ENCODE data around the gene TMEM158.

TMEM158 gene

DNA sequence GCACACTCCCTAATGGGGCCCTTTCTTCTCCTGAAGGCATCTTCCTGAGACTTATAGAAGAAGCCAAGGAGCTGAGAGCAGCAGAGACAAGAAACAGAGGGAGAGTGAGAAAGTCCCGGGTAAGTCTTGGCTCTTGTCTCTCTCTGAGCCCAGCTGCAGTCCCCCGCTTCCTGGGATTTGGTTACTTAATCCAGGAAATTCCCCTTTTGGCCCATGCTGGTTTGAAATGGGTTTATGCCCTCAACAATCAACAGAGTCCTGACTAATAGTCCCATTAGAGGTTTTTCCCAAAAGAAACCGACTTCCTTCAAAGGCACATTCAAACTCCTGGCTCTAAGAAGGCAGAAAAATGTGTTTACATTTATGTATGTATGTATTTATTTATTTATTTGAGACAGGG lies 22.0 kb downstream of the TMEM158 start:
- no peaks in the 10 kb centered on the region for H3K9me3 ChIP-seq (ENCODE audit: control insufficient read depth, insufficient read depth, low read length)
- H3K4me3 ChIP-seq (ENCODE audit: low read length), result no peak overlapping the region
- H3K36me3 ChIP-seq (ENCODE audit: control insufficient read depth, insufficient read depth, low read length), result no peaks in the 10 kb centered on the region
- H3K27ac ChIP-seq (ENCODE audit: low read length), result no peak overlapping the region
- peaks cover 3% of the 10 kb centered on the region; the same call in 1 of the 2 replicates for H3K4me1 ChIP-seq (ENCODE audit: control insufficient read depth, insufficient read depth, low read length)
- no peak for DNase-seq (ENCODE audit: low read depth, low spot score)
- H3K27me3 ChIP-seq (ENCODE audit: control insufficient read depth, insufficient read depth, low read length), result no peaks in the 10 kb centered on the region
- no CpG with 5 or more reads among the region's 3 CpGs for WGBS (ENCODE audit: insufficient coverage, insufficient read length)

DNA sequence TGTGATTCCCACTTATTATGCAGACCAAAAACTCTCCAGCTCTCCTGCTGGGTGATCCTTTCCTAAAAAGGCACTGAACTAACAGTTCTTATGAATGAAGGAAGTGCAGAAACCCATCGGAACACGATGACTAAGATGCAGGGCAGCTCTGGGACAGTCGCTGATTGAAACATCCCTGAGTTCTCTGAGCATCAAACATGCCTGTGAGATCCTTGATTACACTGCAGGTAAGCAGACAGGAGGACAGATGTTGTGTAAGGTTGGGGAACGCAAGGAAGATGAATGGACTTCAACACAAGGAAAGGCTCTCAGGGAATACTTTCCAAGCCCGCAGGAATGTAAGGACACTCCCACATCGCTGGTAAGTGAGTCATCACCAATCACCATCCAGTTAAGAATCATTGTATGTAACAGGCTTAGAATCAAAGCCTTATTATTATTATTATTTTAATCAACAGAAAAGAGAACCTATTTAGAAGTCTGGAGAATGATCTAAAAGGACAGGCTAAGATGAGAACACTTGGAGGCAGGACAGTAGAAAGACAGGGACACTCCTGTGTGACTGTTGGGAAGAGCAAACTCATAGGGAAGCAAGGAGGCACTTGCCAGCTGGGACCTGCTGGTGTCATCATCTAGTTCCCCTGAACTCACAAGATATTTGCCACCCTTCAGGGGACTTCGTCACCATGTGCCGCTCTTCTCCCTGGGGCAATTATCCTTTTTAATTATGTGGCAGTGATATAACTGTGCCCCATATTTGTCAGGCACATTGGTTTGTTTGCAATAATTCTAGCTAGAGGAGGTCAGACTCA lies 26.0 kb downstream of the TMEM158 start:
- Histone ChIP-seq H3K27ac (ENCODE audit: low read length) (no peak overlapping the region), H3K4me3 (ENCODE audit: low read length) (no peak overlapping the region), H3K27me3 (ENCODE audit: control insufficient read depth, insufficient read depth, low read length) (no peaks in the 10 kb centered on the region), H3K4me1 (ENCODE audit: control insufficient read depth, insufficient read depth, low read length) (peaks cover 4% of the 10 kb centered on the region; the same call in 1 of the 2 replicates), H3K36me3 (ENCODE audit: control insufficient read depth, insufficient read depth, low read length) (no peaks in the 10 kb centered on the region), H3K9me3 (ENCODE audit: control insufficient read depth, insufficient read depth, low read length) (no peaks in the 10 kb centered on the region)
- no peak for DNase-seq (ENCODE audit: low read depth, low spot score)
- no CpG with 5 or more reads among the region's 8 CpGs for WGBS (ENCODE audit: insufficient coverage, insufficient read length)

DNA sequence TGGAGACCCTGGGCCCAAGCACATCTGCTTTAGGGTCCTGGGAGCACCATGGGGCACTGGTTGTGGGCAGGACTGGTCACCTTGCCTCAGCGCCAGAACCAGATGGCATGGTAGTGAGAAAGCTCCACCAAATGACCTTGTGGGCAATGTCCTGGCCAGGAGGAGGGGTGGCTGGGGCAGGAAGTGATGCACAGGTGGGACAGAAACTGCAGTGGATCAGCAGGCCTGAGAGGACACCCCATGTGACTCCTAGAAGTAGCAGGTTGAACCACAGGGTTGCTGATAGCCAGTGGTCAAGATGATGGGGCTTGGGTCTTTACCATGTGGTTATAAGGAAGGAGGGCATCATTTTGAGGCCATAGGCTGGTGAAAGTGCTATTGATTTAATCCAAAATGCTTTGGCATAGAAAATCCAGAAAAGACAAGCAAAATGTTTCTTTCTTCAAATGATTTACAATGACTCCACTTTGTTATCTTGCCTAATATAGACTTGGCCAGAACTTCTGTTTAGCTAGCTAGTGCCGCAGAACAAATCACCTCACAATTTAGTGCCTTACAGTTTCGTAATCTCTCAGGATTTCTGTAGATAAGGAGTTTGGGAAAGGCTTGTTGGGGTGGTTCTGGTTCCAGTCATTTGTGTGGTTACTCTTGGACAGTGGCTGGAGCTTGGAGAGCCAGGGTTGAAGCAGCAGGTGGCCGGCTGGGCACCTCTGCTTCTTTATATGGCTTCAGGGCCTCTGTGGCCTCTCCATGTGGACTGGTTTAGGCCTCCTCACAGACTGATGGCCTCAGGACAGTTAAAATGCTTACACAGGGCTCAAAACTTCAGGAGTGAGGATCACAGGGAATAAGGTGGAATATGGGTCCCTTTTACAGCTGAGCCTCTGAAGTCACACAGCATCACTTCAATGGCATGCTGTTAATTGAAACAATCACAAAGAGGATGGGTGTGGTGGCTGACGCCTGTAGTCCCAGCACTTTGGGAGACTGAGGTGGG lies 27.5 kb downstream of the TMEM158 start:
- H3K27me3 ChIP-seq (ENCODE audit: control insufficient read depth, insufficient read depth, low read length), result no peaks in the 10 kb centered on the region
- H3K27ac ChIP-seq (ENCODE audit: low read length), result no peak overlapping the region
- WGBS (ENCODE audit: insufficient coverage, insufficient read length), result no CpG with 5 or more reads among the region's 5 CpGs
- H3K36me3 ChIP-seq (ENCODE audit: control insufficient read depth, insufficient read depth, low read length), result no peaks in the 10 kb centered on the region
- peaks cover 4% of the 10 kb centered on the region; the same call in 1 of the 2 replicates for H3K4me1 ChIP-seq (ENCODE audit: control insufficient read depth, insufficient read depth, low read length)
- no peaks in the 10 kb centered on the region for H3K9me3 ChIP-seq (ENCODE audit: control insufficient read depth, insufficient read depth, low read length)
- no peak for DNase-seq (ENCODE audit: low read depth, low spot score)
- no peak overlapping the region for H3K4me3 ChIP-seq (ENCODE audit: low read length)

- H3K9me3 ChIP-seq (ENCODE audit: control insufficient read depth, insufficient read depth, low read length), result no peaks in the 10 kb centered on the region
- H3K36me3 ChIP-seq (ENCODE audit: control insufficient read depth, insufficient read depth, low read length), result no peaks in the 10 kb centered on the region
- WGBS (ENCODE audit: insufficient coverage, insufficient read length), result no CpG with 5 or more reads among the region's 5 CpGs
- DNase-seq (ENCODE audit: low read depth, low spot score), result no peak
- no peak overlapping the region for H3K27ac ChIP-seq (ENCODE audit: low read length)
- H3K4me1 ChIP-seq (ENCODE audit: control insufficient read depth, insufficient read depth, low read length), result peaks cover 3% of the 10 kb centered on the region; the same call in 1 of the 2 replicates
- no peaks in the 10 kb centered on the region for H3K27me3 ChIP-seq (ENCODE audit: control insufficient read depth, insufficient read depth, low read length)
- H3K4me3 ChIP-seq (ENCODE audit: low read length), result no peak overlapping the region
These were observed 31.3 kb downstream of the TMEM158 start for GRCh38 chr3:45194791-45195190.

- H3K36me3 ChIP-seq (ENCODE audit: control insufficient read depth, insufficient read depth, low read length), result no peaks in the 10 kb centered on the region
- no peak overlapping the region for H3K4me3 ChIP-seq (ENCODE audit: low read length)
- WGBS (ENCODE audit: insufficient coverage, insufficient read length), result no CpG with 5 or more reads among the region's 3 CpGs
- no peaks in the 10 kb centered on the region for H3K4me1 ChIP-seq (ENCODE audit: control insufficient read depth, insufficient read depth, low read length)
- no peaks in the 10 kb centered on the region for H3K27me3 ChIP-seq (ENCODE audit: control insufficient read depth, insufficient read depth, low read length)
- H3K9me3 ChIP-seq (ENCODE audit: control insufficient read depth, insufficient read depth, low read length), result no peaks in the 10 kb centered on the region
- no peak overlapping the region for H3K27ac ChIP-seq (ENCODE audit: low read length)
- DNase-seq (ENCODE audit: low read depth, low spot score), result no peak
These were observed 34.1 kb downstream of the TMEM158 start for GRCh38 chr3:45191924-45192417.

GRCh38 chr3:45191424-45191823 lies 34.7 kb downstream of the TMEM158 start:
- H3K9me3 ChIP-seq (ENCODE audit: control insufficient read depth, insufficient read depth, low read length), result no peaks in the 10 kb centered on the region
- H3K36me3 ChIP-seq (ENCODE audit: control insufficient read depth, insufficient read depth, low read length), result no peaks in the 10 kb centered on the region
- WGBS (ENCODE audit: insufficient coverage, insufficient read length), result no CpG with 5 or more reads among the region's 4 CpGs
- H3K27me3 ChIP-seq (ENCODE audit: control insufficient read depth, insufficient read depth, low read length), result no peaks in the 10 kb centered on the region
- H3K4me1 ChIP-seq (ENCODE audit: control insufficient read depth, insufficient read depth, low read length), result no peaks in the 10 kb centered on the region
- DNase-seq (ENCODE audit: low read depth, low spot score), result no peak
- H3K4me3 ChIP-seq (ENCODE audit: low read length), result no peak overlapping the region
- no peak overlapping the region for H3K27ac ChIP-seq (ENCODE audit: low read length)

DNA sequence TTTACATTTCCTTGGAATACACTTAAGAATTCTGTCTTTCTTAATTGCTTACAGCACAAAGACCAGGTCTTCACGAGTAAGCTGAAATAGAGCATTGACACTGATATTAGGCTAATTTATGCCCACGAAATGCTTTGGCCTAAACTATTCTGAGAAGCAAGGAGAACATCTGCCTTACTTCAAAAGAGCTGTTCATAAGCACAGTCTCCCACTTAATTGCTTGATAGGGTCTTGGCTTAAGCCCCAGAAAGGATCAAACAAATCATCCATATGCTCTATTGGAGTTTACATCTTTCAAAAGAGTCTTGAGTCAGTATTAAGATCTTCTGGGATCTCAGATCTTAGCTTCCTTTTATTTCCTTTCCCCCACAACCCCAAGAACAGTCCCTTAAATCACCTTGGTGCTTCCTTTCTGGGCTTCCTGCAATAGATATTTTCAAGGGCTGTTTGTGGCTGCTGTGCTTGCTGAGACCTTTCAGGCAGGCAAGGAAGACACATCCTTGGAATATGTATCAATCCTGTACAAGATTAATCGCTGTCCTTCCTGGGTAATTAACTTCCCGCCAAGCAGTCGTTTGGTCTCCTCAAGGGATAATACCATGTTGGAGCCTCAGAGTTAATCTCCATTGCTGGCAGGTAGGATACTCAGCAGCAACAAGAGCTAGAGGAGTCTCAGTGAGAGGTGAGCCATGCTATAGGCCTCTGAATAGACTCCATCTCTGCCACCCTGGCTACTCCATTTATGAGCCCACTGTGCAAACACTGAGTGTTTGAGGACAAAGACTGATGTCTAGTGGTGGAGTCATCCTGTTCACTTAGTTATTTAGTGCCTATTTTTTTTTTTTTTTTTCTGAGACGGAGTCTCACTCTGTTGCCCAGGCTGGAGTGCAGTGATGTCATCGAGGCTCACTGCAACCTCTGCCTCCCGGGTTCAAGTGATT lies 37.1 kb downstream of the TMEM158 start:
- H3K27ac ChIP-seq (ENCODE audit: low read length), result no peak overlapping the region
- H3K9me3 ChIP-seq (ENCODE audit: control insufficient read depth, insufficient read depth, low read length), result no peaks in the 10 kb centered on the region
- no peaks in the 10 kb centered on the region for H3K4me1 ChIP-seq (ENCODE audit: control insufficient read depth, insufficient read depth, low read length)
- H3K4me3 ChIP-seq (ENCODE audit: low read length), result no peak overlapping the region
- no peak for DNase-seq (ENCODE audit: low read depth, low spot score)
- H3K36me3 ChIP-seq (ENCODE audit: control insufficient read depth, insufficient read depth, low read length), result no peaks in the 10 kb centered on the region
- H3K27me3 ChIP-seq (ENCODE audit: control insufficient read depth, insufficient read depth, low read length), result no peaks in the 10 kb centered on the region
- no CpG with 5 or more reads among the region's 8 CpGs for WGBS (ENCODE audit: insufficient coverage, insufficient read length)

GRCh38 chr3:45187694-45188141 lies 38.4 kb downstream of the TMEM158 start:
- Histone ChIP-seq H3K4me3 (ENCODE audit: low read length) (no peak overlapping the region), H3K27me3 (ENCODE audit: control insufficient read depth, insufficient read depth, low read length) (no peaks in the 10 kb centered on the region), H3K4me1 (ENCODE audit: control insufficient read depth, insufficient read depth, low read length) (peaks cover 2% of the 10 kb centered on the region), H3K27ac (ENCODE audit: low read length) (no peak overlapping the region), H3K36me3 (ENCODE audit: control insufficient read depth, insufficient read depth, low read length) (no peaks in the 10 kb centered on the region), H3K9me3 (ENCODE audit: control insufficient read depth, insufficient read depth, low read length) (no peaks in the 10 kb centered on the region)
- no CpG with 5 or more reads among the region's 3 CpGs for WGBS (ENCODE audit: insufficient coverage, insufficient read length)
- DNase-seq (ENCODE audit: low read depth, low spot score), result no peak

GRCh38 chr3:45186871-45187270 lies 39.2 kb downstream of the TMEM158 start:
- H3K9me3 ChIP-seq (ENCODE audit: control insufficient read depth, insufficient read depth, low read length), result no peaks in the 10 kb centered on the region
- WGBS (ENCODE audit: insufficient coverage, insufficient read length), result no CpG with 5 or more reads among the region's 6 CpGs
- no peak overlapping the region for H3K27ac ChIP-seq (ENCODE audit: low read length)
- no peaks in the 10 kb centered on the region for H3K27me3 ChIP-seq (ENCODE audit: control insufficient read depth, insufficient read depth, low read length)
- no peak for DNase-seq (ENCODE audit: low read depth, low spot score)
- H3K36me3 ChIP-seq (ENCODE audit: control insufficient read depth, insufficient read depth, low read length), result no peaks in the 10 kb centered on the region
- H3K4me3 ChIP-seq (ENCODE audit: low read length), result no peak overlapping the region
- peaks cover 2% of the 10 kb centered on the region for H3K4me1 ChIP-seq (ENCODE audit: control insufficient read depth, insufficient read depth, low read length)

Data from iPS DF 6.9 (cell line).